ENCODE measurements around the gene GTF2F2.

DNA sequence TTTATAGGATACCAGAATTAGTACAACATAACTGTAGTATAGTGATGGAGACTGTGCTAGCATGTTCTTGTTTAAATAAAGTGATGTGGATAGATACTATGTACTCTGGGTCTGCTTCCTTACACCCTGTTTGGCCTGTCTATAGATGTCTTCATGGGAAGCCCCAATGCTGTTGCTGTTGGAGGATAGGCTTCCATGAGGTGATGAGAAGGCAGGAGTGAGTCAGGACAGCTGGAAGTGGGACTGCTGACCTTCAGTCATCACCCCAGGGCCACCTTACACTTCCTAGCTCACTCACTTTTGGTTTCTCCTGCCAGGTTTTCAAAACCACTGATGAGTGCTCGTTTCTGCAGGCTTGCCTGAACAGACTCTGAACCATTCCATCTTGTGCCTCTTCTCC lies 76.3 kb downstream of the GTF2F2 start:
- no peak for TF ChIP-seq POLR2A (IDR thresholded peaks at IDR 0.05)
- TF ChIP-seq EP300 (IDR thresholded peaks at IDR 0.05), result no peak

All from stomach (tissue), 4 donors.